ENCODE data around the gene KIF1A. TPM values are rescaled to one million over a fixed set of nuclear protein-coding genes. Genes with fewer than 3 reads are reported as not detected.

Gene KIF1A
- total and polyA plus RNA-seq, 2 experiments from 2014 or later = 16.1 to 16.5 TPM

- TF ChIP-seq CTCF (IDR thresholded peaks at IDR 0.05; ENCODE audit: poor library complexity) (no peak), EZH2phosphoT487 (IDR thresholded peaks at IDR 0.05; ENCODE audit: low read depth, severe bottlenecking, unreplicated experiment) (no peak), EZH2 (IDR thresholded peaks at IDR 0.05; ENCODE audit: borderline replicate concordance) (no peak)
These were observed 94.8 kb downstream of the KIF1A start for GRCh38 chr2:240725266-240725665.

GRCh38 chr2:240724431-240724830 lies 95.6 kb downstream of the KIF1A start:
- no peaks in the 10 kb centered on the region for H3K9me3 ChIP-seq (ENCODE audit: low read depth)
- H3K4me3 ChIP-seq = no peak overlapping the region
- DNase-seq (ENCODE audit: low spot score) = no peak
- no peaks in the 10 kb centered on the region for H3K9me2 ChIP-seq (replicated peaks; ENCODE audit: insufficient read depth)
- no peak overlapping the region for H3K27ac ChIP-seq
- H3K4me1 ChIP-seq (ENCODE audit: insufficient read depth) = no peaks in the 10 kb centered on the region
- H3K79me2 ChIP-seq = no peaks in the 10 kb centered on the region
- H4K20me1 ChIP-seq (ENCODE audit: insufficient read depth, poor library complexity, severe bottlenecking) = no peaks in the 10 kb centered on the region
- no peak overlapping the region for H2AFZ ChIP-seq
- no peaks in the 10 kb centered on the region for H3K27me3 ChIP-seq
- no peak overlapping the region for H3K4me2 ChIP-seq
- WGBS (ENCODE audit: low lambda C conversion rate, missing lambda C conversion rate) = 94% methylated on average over 10 of the region's 10 CpGs
- TF ChIP-seq CTCF (IDR thresholded peaks at IDR 0.05; ENCODE audit: poor library complexity) (no peak), EZH2phosphoT487 (IDR thresholded peaks at IDR 0.05; ENCODE audit: low read depth, severe bottlenecking, unreplicated experiment) (no peak), EZH2 (IDR thresholded peaks at IDR 0.05; ENCODE audit: borderline replicate concordance) (no peak)
- no peaks in the 10 kb centered on the region for H3K36me3 ChIP-seq (replicated peaks; ENCODE audit: insufficient read depth, low read depth)

More at GRCh38 chr2:240725266-240725665, 94.8 kb downstream of the KIF1A start:
- Histone ChIP-seq H4K20me1 (ENCODE audit: insufficient read depth, poor library complexity, severe bottlenecking) (no peaks in the 10 kb centered on the region), H3K9me2 (replicated peaks; ENCODE audit: insufficient read depth) (no peaks in the 10 kb centered on the region), H3K4me1 (ENCODE audit: insufficient read depth) (no peaks in the 10 kb centered on the region), H3K27me3 (no peaks in the 10 kb centered on the region), H3K27ac (no peak overlapping the region), H3K4me2 (no peak overlapping the region), H2AFZ (no peak overlapping the region), H3K9me3 (ENCODE audit: low read depth) (no peaks in the 10 kb centered on the region), H3K4me3 (no peak overlapping the region), H3K36me3 (replicated peaks; ENCODE audit: insufficient read depth, low read depth) (no peaks in the 10 kb centered on the region), H3K79me2 (no peaks in the 10 kb centered on the region)
- no peak for DNase-seq (ENCODE audit: low spot score)
- WGBS (ENCODE audit: low lambda C conversion rate, missing lambda C conversion rate) = 96% methylated on average over 12 of the region's 12 CpGs

- H4K20me1 ChIP-seq (ENCODE audit: insufficient read depth, poor library complexity, severe bottlenecking) = no peaks in the 10 kb centered on the region
- no peak overlapping the region for H3K4me3 ChIP-seq
- WGBS (ENCODE audit: low lambda C conversion rate, missing lambda C conversion rate) = 95% methylated on average over 9 of the region's 9 CpGs
- TF ChIP-seq EZH2 (IDR thresholded peaks at IDR 0.05; ENCODE audit: borderline replicate concordance) (no peak), EZH2phosphoT487 (IDR thresholded peaks at IDR 0.05; ENCODE audit: low read depth, severe bottlenecking, unreplicated experiment) (no peak), CTCF (IDR thresholded peaks at IDR 0.05; ENCODE audit: poor library complexity) (no peak)
- no peaks in the 10 kb centered on the region for H3K79me2 ChIP-seq
- H3K27ac ChIP-seq = no peak overlapping the region
- H3K4me1 ChIP-seq (ENCODE audit: insufficient read depth) = no peaks in the 10 kb centered on the region
- H2AFZ ChIP-seq = no peak overlapping the region
- no peaks in the 10 kb centered on the region for H3K36me3 ChIP-seq (replicated peaks; ENCODE audit: insufficient read depth, low read depth)
- no peaks in the 10 kb centered on the region for H3K9me2 ChIP-seq (replicated peaks; ENCODE audit: insufficient read depth)
- DNase-seq (ENCODE audit: low spot score) = no peak
- no peaks in the 10 kb centered on the region for H3K9me3 ChIP-seq (ENCODE audit: low read depth)
- H3K27me3 ChIP-seq = no peaks in the 10 kb centered on the region
- H3K4me2 ChIP-seq = no peak overlapping the region
These were observed 96.2 kb downstream of the KIF1A start for GRCh38 chr2:240723851-240724250.

All from hepatocyte (in vitro differentiated cells).